Fibroblast of mammary gland (primary cell): ENCODE results near the gene SH3BP5L.
"Not testable (repeated sequence)": the region's sequence is repeated elsewhere in the genome, so short reads cannot be mapped to it uniquely, and the experiment has no call there.

ENCODE experiments used
- DNase-seq: peaks from one replicate; pipeline ENCODE4 v3.0.0-alpha.2; 2010; ENCODE audit warnings: low read depth
- H3K4me3 ChIP-seq: 2 replicates; pipeline ENCODE4 v1.5.1; 2011; ENCODE audit warnings: low read depth, mild to moderate bottlenecking, low read length, moderate library complexity; ENCODE audit not compliant: control insufficient read depth
- TF ChIP-seq, protein P1 (sequence below): conservative IDR thresholded peaks from 2 replicates; pipeline ENCODE4 v1.5.1; 2011; ENCODE audit warnings: low read depth, low read length, inconsistent platforms; ENCODE audit not compliant: control insufficient read depth, insufficient read depth

Gene SH3BP5L

GRCh38 chr1:248791010-248791409 lies 34.7 kb downstream of the SH3BP5L start:
- no peak for DNase-seq
- TF ChIP-seq, protein P1, sequence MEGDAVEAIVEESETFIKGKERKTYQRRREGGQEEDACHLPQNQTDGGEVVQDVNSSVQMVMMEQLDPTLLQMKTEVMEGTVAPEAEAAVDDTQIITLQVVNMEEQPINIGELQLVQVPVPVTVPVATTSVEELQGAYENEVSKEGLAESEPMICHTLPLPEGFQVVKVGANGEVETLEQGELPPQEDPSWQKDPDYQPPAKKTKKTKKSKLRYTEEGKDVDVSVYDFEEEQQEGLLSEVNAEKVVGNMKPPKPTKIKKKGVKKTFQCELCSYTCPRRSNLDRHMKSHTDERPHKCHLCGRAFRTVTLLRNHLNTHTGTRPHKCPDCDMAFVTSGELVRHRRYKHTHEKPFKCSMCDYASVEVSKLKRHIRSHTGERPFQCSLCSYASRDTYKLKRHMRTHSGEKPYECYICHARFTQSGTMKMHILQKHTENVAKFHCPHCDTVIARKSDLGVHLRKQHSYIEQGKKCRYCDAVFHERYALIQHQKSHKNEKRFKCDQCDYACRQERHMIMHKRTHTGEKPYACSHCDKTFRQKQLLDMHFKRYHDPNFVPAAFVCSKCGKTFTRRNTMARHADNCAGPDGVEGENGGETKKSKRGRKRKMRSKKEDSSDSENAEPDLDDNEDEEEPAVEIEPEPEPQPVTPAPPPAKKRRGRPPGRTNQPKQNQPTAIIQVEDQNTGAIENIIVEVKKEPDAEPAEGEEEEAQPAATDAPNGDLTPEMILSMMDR = no peak
- no peak overlapping the region for H3K4me3 ChIP-seq

DNA sequence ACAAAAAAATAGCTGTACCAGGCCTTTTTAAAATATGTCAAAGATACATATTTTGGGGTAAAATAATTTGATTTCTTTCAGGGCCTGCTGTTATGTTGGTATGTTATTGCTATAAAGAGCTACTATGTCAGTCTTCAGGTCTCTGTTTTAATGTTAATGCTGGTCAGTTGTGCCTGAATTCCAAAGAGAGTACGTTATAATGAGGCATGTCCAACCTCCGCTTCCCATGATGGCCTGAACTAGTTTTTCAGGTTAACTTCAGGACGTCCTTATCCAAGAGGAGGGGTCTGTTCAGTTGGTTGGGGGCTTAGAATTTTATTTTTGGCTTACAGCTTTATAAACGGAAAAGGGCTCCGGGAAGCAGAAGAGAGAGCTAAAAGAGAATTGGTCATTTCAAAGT lies 35.3 kb downstream of the SH3BP5L start:
- no peak overlapping the region for H3K4me3 ChIP-seq
- TF ChIP-seq, protein P1 = no peak
- no peak for DNase-seq

GRCh38 chr1:248789337-248789736 lies 36.4 kb downstream of the SH3BP5L start:
- DNase-seq, H3K4me3 ChIP-seq: not testable (repeated sequence)

- TF ChIP-seq, protein P1 = no peak
Measured at GRCh38 chr1:248788327-248788726, 37.4 kb downstream of the SH3BP5L start.

DNA sequence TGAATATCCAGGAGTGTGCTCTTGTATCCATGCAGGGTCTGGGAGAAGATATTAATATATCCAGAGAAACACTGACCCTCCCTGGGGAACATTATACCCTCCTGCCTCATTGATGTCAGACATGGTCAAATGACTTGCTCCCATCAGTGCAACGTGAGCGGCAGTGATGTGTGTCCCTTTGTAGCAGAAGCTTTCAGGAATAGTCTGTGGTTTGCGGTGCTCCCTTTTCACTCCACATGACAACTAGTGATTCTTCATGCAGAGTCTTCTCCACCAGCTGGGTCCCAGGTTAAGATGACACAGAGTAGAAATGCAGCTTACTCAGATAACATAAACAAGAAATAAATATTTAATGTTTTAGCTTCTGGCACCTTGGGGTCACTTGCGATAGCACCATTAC lies 38.3 kb downstream of the SH3BP5L start:
- no peak overlapping the region for H3K4me3 ChIP-seq
- no peak for DNase-seq
- TF ChIP-seq, protein P1 = no peak

More at GRCh38 chr1:248788327-248788726, 37.4 kb downstream of the SH3BP5L start:
- no peak for DNase-seq
- no peak overlapping the region for H3K4me3 ChIP-seq

DNA sequence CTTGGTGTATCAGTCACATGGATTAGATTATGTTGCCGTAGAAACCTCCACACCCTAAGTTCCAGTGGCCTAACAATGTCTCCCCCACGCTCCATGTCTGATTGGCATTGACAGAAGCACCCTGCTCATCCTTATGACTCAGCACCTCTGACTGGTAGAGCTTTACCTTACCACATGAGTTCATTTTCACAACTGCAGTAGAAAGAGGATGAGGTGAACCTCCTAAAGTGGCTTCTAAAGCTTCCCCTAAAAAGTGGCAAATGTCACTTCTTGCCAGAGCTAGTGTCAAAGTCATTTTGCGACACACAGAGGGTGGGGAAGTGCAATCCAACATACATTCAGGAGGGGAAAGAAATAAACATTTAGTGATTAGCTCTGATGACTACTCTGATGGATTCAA lies 39.6 kb downstream of the SH3BP5L start:
- no peak overlapping the region for H3K4me3 ChIP-seq
- no peak for DNase-seq
- TF ChIP-seq, protein P1 = no peak

- no peak overlapping the region for H3K4me3 ChIP-seq
- TF ChIP-seq, protein P1 = no peak
- DNase-seq = no peak
Measured at GRCh38 chr1:248783367-248783766, 42.3 kb downstream of the SH3BP5L start.
